Astrocyte (in vitro differentiated cells and primary cell): Measurements from ENCODE around the gene UNC5A. TPM values are rescaled to one million over a fixed set of nuclear protein-coding genes. Genes with fewer than 3 reads are reported as not detected.

Source experiments
- DNase-seq: peaks from one replicate; pipeline ENCODE4 v3.0.0-alpha.2; 2010; ENCODE audit warnings: low read depth
- FAIRE-seq: peaks from 2 replicates; lab custom pipeline; 2011; peaks lifted over from hg19 to GRCh38; lab: Jason Lieb, UNC
- H2AFZ ChIP-seq: 2 replicates; pipeline ENCODE4 v1.6.0; 2012; ENCODE audit warnings: low read depth, low read length, inconsistent platforms
- H3K27ac ChIP-seq: 2 replicates; pipeline ENCODE4 v1.5.1; 2011; ENCODE audit warnings: low read depth, low read length, inconsistent platforms
- H3K27me3 ChIP-seq: 2 replicates; pipeline ENCODE4 v1.6.0; 2011; ENCODE audit warnings: low read length, inconsistent platforms; ENCODE audit not compliant: insufficient read depth
- H3K36me3 ChIP-seq: 2 replicates; pipeline ENCODE4 v1.5.1; 2011; ENCODE audit warnings: low read length, inconsistent platforms; ENCODE audit not compliant: insufficient read depth
- H3K4me1 ChIP-seq: 2 replicates; pipeline ENCODE4 v1.5.1; 2011; ENCODE audit warnings: low read length, inconsistent platforms; ENCODE audit not compliant: insufficient read depth
- H3K4me2 ChIP-seq: 2 replicates; pipeline ENCODE4 v1.6.0; 2012; ENCODE audit warnings: low read length, inconsistent platforms
- H3K4me3 ChIP-seq: 2 replicates; pipeline ENCODE4 v1.5.1; 2011; ENCODE audit warnings: low read depth, mild to moderate bottlenecking, low read length, inconsistent platforms; ENCODE audit not compliant: insufficient read depth
- H3K79me2 ChIP-seq: 2 replicates; pipeline ENCODE4 v1.6.0; 2012; ENCODE audit warnings: mild to moderate bottlenecking, low read length, inconsistent platforms; ENCODE audit not compliant: insufficient read depth
- H3K9ac ChIP-seq: 2 replicates; pipeline ENCODE4 v1.6.0; 2012; ENCODE audit warnings: mild to moderate bottlenecking, low read length, inconsistent platforms
- H3K9me3 ChIP-seq: 2 replicates; pipeline ENCODE4 v1.5.1; 2012; ENCODE audit warnings: low read depth, mild to moderate bottlenecking, low read length, inconsistent platforms; ENCODE audit not compliant: insufficient read depth
- H4K20me1 ChIP-seq: 2 replicates; pipeline ENCODE4 v1.6.0; 2012; ENCODE audit warnings: low read length, inconsistent platforms; ENCODE audit not compliant: insufficient read depth
- H3K27ac Mint-ChIP-seq: one replicate; pipeline ENCODE4 v1.8.0; 2021; ENCODE audit warnings: mild to moderate bottlenecking, mixed read lengths; ENCODE audit not compliant: unreplicated experiment
- H3K27me3 Mint-ChIP-seq: one replicate; pipeline ENCODE4 v1.8.0; 2021; ENCODE audit warnings: low read depth, mixed read lengths; ENCODE audit not compliant: unreplicated experiment
- H3K36me3 Mint-ChIP-seq: one replicate; pipeline ENCODE4 v1.8.0; 2021; ENCODE audit warnings: low read depth, mixed read lengths; ENCODE audit not compliant: unreplicated experiment
- H3K4me1 Mint-ChIP-seq: one replicate; pipeline ENCODE4 v1.8.0; 2021; ENCODE audit warnings: low read depth, mixed read lengths; ENCODE audit not compliant: unreplicated experiment
- H3K4me3 Mint-ChIP-seq: one replicate; pipeline ENCODE4 v1.8.0; 2021; ENCODE audit warnings: mild to moderate bottlenecking, moderate library complexity, mixed read lengths; ENCODE audit not compliant: unreplicated experiment
- H3K9me3 Mint-ChIP-seq: one replicate; pipeline ENCODE4 v1.8.0; 2021; ENCODE audit warnings: mild to moderate bottlenecking, mixed read lengths; ENCODE audit not compliant: unreplicated experiment
- EZH2 ChIP-seq: IDR thresholded peaks from 2 replicates; pipeline ENCODE4 v1.6.1; 2012; ENCODE audit warnings: mild to moderate bottlenecking, low read length, inconsistent platforms; ENCODE audit not compliant: insufficient read depth
- total RNA-seq: library from RNA; stranded (reverse); gene quantifications from 2 replicates; pipeline ENCODE4 v1.2.1, GENCODE V29; 2021
- TF ChIP-seq, protein P1 (sequence below): IDR thresholded peaks from 2 replicates; pipeline ENCODE4 v1.5.1; 2011; ENCODE audit warnings: low read depth, mild to moderate bottlenecking, inconsistent platforms, low read length, moderate library complexity; ENCODE audit not compliant: insufficient read depth

The UNC5A gene
- total RNA-seq, 1 donor from 2014 or later, result 0.70 TPM

DNA sequence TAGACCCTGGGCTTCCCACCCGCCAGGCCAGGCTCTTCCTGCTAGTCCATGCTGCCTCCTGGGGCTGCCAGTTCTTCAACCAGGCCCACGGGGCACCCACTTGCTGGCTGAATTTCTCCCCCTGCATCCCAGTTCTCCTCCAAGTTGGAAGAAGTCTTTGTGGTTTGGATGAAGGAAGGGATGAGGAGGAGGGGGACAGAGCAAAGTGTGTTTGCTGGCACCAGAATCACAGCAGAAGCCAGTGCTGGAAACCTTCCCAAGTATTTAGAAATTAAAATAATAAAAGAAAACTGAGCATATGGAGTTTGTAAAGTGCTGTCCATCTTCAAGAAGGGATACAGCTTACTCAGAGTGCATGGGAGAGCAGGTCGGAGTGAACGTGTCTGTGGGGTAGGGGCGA lies 19.4 kb upstream of the UNC5A start:
- Mint-ChIP-seq H3K27me3 (peaks cover 52% of the 10 kb centered on the region), H3K4me3 (no peak overlapping the region), H3K9me3 (no peaks in the 10 kb centered on the region), H3K4me1 (peaks cover 6% of the 10 kb centered on the region), H3K27ac (no peak overlapping the region), H3K36me3 (peaks cover 2% of the 10 kb centered on the region)
- Histone ChIP-seq H3K4me1 (no peaks in the 10 kb centered on the region), H2AFZ (no peak overlapping the region), H3K27me3 (peaks cover 70% of the 10 kb centered on the region), H3K27ac (no peak overlapping the region), H3K36me3 (no peaks in the 10 kb centered on the region), H3K9ac (no peak overlapping the region), H3K4me2 (no peak overlapping the region), H3K79me2 (no peaks in the 10 kb centered on the region), H3K9me3 (no peaks in the 10 kb centered on the region), H4K20me1 (no peaks in the 10 kb centered on the region), H3K4me3 (no peak overlapping the region)
- TF ChIP-seq, protein P1, sequence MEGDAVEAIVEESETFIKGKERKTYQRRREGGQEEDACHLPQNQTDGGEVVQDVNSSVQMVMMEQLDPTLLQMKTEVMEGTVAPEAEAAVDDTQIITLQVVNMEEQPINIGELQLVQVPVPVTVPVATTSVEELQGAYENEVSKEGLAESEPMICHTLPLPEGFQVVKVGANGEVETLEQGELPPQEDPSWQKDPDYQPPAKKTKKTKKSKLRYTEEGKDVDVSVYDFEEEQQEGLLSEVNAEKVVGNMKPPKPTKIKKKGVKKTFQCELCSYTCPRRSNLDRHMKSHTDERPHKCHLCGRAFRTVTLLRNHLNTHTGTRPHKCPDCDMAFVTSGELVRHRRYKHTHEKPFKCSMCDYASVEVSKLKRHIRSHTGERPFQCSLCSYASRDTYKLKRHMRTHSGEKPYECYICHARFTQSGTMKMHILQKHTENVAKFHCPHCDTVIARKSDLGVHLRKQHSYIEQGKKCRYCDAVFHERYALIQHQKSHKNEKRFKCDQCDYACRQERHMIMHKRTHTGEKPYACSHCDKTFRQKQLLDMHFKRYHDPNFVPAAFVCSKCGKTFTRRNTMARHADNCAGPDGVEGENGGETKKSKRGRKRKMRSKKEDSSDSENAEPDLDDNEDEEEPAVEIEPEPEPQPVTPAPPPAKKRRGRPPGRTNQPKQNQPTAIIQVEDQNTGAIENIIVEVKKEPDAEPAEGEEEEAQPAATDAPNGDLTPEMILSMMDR, result no peak
- no peak for TF ChIP-seq EZH2
- DNase-seq (no peak), FAIRE-seq (no peak)

DNA sequence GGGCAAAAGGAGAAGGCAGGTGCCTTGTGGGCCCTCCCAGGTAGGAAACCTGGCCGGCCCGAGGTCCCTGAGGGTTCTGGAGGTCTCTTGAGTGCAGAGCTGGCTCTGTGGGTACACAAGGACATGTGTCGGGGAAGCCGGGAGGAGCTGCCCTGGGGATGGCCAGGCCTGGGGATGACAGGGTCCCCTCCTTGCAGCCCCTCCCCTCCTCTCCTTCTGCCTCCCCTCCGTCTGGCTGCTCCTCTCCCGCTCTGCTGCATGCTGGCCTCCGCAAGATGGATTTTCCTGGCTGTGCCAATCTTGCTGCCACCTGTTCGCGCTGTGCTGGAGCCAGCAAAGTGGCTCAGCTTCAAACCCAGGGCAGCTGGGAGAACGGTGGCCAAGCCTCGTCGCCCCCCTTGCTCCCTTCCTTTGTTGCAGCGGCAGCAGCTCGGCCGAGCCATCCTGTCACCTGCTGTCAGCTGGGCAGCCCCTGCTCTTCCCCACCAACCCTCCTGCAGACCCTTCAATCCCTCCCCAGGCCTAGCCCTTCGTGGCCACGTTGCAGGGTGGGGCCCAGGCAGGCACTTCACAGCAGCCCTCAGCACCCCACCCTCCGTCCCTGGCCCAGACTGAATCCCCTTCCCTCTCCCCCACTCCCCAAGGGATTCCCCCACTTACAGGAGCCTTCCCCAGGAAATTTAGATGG lies 17.6 kb upstream of the UNC5A start:
- peaks cover 67% of the 10 kb centered on the region for H3K27me3 ChIP-seq

GRCh38 chr5:176793343-176793699 lies 17.0 kb upstream of the UNC5A start:
- Histone ChIP-seq H3K9ac (no peak overlapping the region), H3K79me2 (no peaks in the 10 kb centered on the region), H3K36me3 (no peaks in the 10 kb centered on the region), H3K9me3 (no peaks in the 10 kb centered on the region), H3K4me1 (no peaks in the 10 kb centered on the region), H3K4me2 (no peak overlapping the region), H3K4me3 (no peak overlapping the region), H3K27ac (no peak overlapping the region), H4K20me1 (no peaks in the 10 kb centered on the region), H2AFZ (no peak overlapping the region), H3K27me3 (peaks cover 61% of the 10 kb centered on the region)
- peaks cover 3% of the 10 kb centered on the region for H3K9me3 Mint-ChIP-seq
- DNase-seq, result no peak
- peaks cover 2% of the 10 kb centered on the region for H3K36me3 Mint-ChIP-seq
- TF ChIP-seq, protein P1, result no peak
- TF ChIP-seq EZH2, result peak; percentile 42
- H3K4me1 Mint-ChIP-seq, result peaks cover 6% of the 10 kb centered on the region
- FAIRE-seq, result no peak
- H3K4me3 Mint-ChIP-seq, result no peak overlapping the region
- H3K27me3 Mint-ChIP-seq, result peaks cover 63% of the 10 kb centered on the region
- H3K27ac Mint-ChIP-seq, result no peak overlapping the region

More for the DNA sequence above, 17.6 kb upstream of the UNC5A start:
- Mint-ChIP-seq H3K9me3 (peaks cover 3% of the 10 kb centered on the region), H3K4me1 (peaks cover 6% of the 10 kb centered on the region), H3K27ac (no peak overlapping the region), H3K36me3 (peaks cover 2% of the 10 kb centered on the region), H3K4me3 (no peak overlapping the region), H3K27me3 (peaks cover 67% of the 10 kb centered on the region)
- FAIRE-seq (no peak), DNase-seq (no peak)
- no peak overlapping the region for H3K4me2 ChIP-seq
- no peaks in the 10 kb centered on the region for H3K79me2 ChIP-seq
- H3K9me3 ChIP-seq, result no peaks in the 10 kb centered on the region
- no peaks in the 10 kb centered on the region for H4K20me1 ChIP-seq
- no peak overlapping the region for H3K9ac ChIP-seq
- no peak for TF ChIP-seq EZH2
- TF ChIP-seq, protein P1, result no peak
- no peak overlapping the region for H3K4me3 ChIP-seq
- H2AFZ ChIP-seq, result no peak overlapping the region
- H3K4me1 ChIP-seq, result no peaks in the 10 kb centered on the region
- H3K36me3 ChIP-seq, result no peaks in the 10 kb centered on the region
- no peak overlapping the region for H3K27ac ChIP-seq
